A549 (cell line): Measurements from ENCODE around the gene IL17B. TPM values are rescaled to one million over a fixed set of nuclear protein-coding genes. Genes with fewer than 3 reads are reported as not detected.

Experiments used
- ATAC-seq, 2 experiments: fragments of 200-7000 bp in 1 of 2; fragments of >200 bp in 1 of 2; cut with Nextera tagmentation in 1 of 2; cut with Tn5 transposase in 1 of 2; 3 replicates each; pipeline versions ENCODE4 v1.8.0 to v1.9.1; 2018 to 2020; ENCODE audit warnings: mild to moderate bottlenecking in 1 of 2, moderate library complexity in 1 of 2
- CTCF ChIA-PET: fragments of 300-600 bp; sonication (Branson Sonifier 250); formaldehyde crosslinking; extraction: SDS; loops from one replicate; lab custom pipeline; 2021; ENCODE audit warnings: antibody characterized with exemption, inconsistent platforms; lab: Yijun Ruan, JAX
- POLR2A ChIA-PET: fragments of 350-600 bp; formaldehyde crosslinking; extraction: SDS; loops from one replicate; lab custom pipeline; 2021; ENCODE audit warnings: antibody characterized with exemption, inconsistent platforms; lab: Yijun Ruan, JAX
- DNase-seq, 2 experiments: peaks; one replicate each; pipeline versions ENCODE4 v3.0.0 to v3.0.0-alpha.2; 2011 to 2016; ENCODE audit warnings: low read depth in 1 of 2, low spot score in 1 of 2
- FAIRE-seq: peaks from 2 replicates; lab custom pipeline; 2011; peaks lifted over from hg19 to GRCh38; lab: Jason Lieb, UNC
- H3K27ac ChIP-seq, 2 experiments: fragments of >200 bp; sonication (Bioruptor Twin); formaldehyde crosslinking; 3 replicates each; pipeline ENCODE4 v1.5.1; 2016 to 2017
- H3K4me1 ChIP-seq: fragments of >200 bp; sonication (Bioruptor Twin); formaldehyde crosslinking; 3 replicates; pipeline ENCODE4 v1.6.1; 2016
- H3K4me2 ChIP-seq: fragments of >200 bp; sonication (Bioruptor Twin); formaldehyde crosslinking; 3 replicates; pipeline ENCODE4 v1.6.1; 2016
- H3K4me3 ChIP-seq: fragments of >200 bp; sonication (Bioruptor Twin); formaldehyde crosslinking; 3 replicates; pipeline ENCODE4 v1.5.1; 2016
- H3K9me3 ChIP-seq: fragments of >200 bp; sonication (Bioruptor Twin); formaldehyde crosslinking; 3 replicates; pipeline ENCODE4 v1.6.1; 2016
- BHLHE40 ChIP-seq: IDR thresholded peaks from 2 replicates; pipeline ENCODE4 v1.6.1; 2012; ENCODE audit warnings: low read depth, low read length, inconsistent platforms
- CBX2 ChIP-seq: fragments of 200-600 bp; sonication (generic); IDR thresholded peaks from 2 replicates; pipeline ENCODE4 v1.6.1; 2016; ENCODE audit warnings: low read depth, mild to moderate bottlenecking, borderline replicate concordance
- CBX8 ChIP-seq: fragments of 200-600 bp; sonication (generic); IDR thresholded peaks from 2 replicates; pipeline ENCODE4 v1.6.1; 2016
- CEBPB ChIP-seq, 2 experiments: fragments of >200 bp in 1 of 2; sonication (Bioruptor Twin) in 1 of 2; formaldehyde crosslinking in 1 of 2; IDR thresholded peaks; 2 replicates each; pipeline ENCODE4 v1.6.1; 2012 to 2016
- CHD2 ChIP-seq: fragments of 150-350 bp; IDR thresholded peaks from 2 replicates; pipeline ENCODE4 v1.6.1; 2014; ENCODE audit warnings: low read length; ENCODE audit not compliant: partially characterized antibody
- CHD4 ChIP-seq: fragments of 200-600 bp; sonication (generic); IDR thresholded peaks from 2 replicates; pipeline ENCODE4 v1.6.1; 2016; ENCODE audit warnings: antibody characterized with exemption, mild to moderate bottlenecking, borderline replicate concordance
- EP300 ChIP-seq, 2 experiments: fragments of >200 bp; sonication (Bioruptor Twin); formaldehyde crosslinking; IDR thresholded peaks; 2 replicates in 1 of 2; 3 replicates in 1 of 2; pipeline ENCODE4 v1.6.1; 2016 to 2017
- GATA3 ChIP-seq: IDR thresholded peaks from 2 replicates; pipeline ENCODE4 v1.6.1; 2012; ENCODE audit warnings: borderline replicate concordance
- HDAC2 ChIP-seq: fragments of 200-600 bp; sonication (generic); IDR thresholded peaks from 2 replicates; pipeline ENCODE4 v1.6.1; 2016
- HMGXB4 ChIP-seq: fragments of 250-450 bp; sonication (Bioruptor Pico); IDR thresholded peaks from 2 replicates; pipeline ENCODE4 v1.5.0; 2021; ENCODE audit warnings: mild to moderate bottlenecking, moderate library complexity, borderline replicate concordance
- HOXB5 ChIP-seq: fragments of 250-450 bp; sonication (Bioruptor Pico); IDR thresholded peaks from 2 replicates; pipeline ENCODE4 v1.5.0; 2020; ENCODE audit warnings: mild to moderate bottlenecking, moderate library complexity
- JUN ChIP-seq, 2 experiments: fragments of >200 bp; sonication (Bioruptor Twin); formaldehyde crosslinking; IDR thresholded peaks; 2 replicates in 1 of 2; 3 replicates in 1 of 2; pipeline ENCODE4 v1.6.1; 2016 to 2017
- KDM5A ChIP-seq: fragments of 200-600 bp; sonication (generic); IDR thresholded peaks from 2 replicates; pipeline ENCODE4 v1.6.1; 2016; ENCODE audit warnings: antibody characterized with exemption, mild to moderate bottlenecking
- MAFK ChIP-seq: fragments of 450-650 bp; IDR thresholded peaks from 2 replicates; pipeline ENCODE4 v1.6.1; 2014; ENCODE audit not compliant: partially characterized antibody
- MAZ ChIP-seq: fragments of 150-350 bp; IDR thresholded peaks from 2 replicates; pipeline ENCODE4 v1.6.1; 2014; ENCODE audit warnings: antibody characterized with exemption, low read depth, low read length, borderline replicate concordance
- MYC ChIP-seq: IDR thresholded peaks from 2 replicates; pipeline ENCODE4 v1.6.1; 2012; ENCODE audit warnings: mild to moderate bottlenecking, inconsistent platforms, low read length, improper control_type of control experiment, borderline replicate concordance
- NPAS2 ChIP-seq: fragments of 250-450 bp; sonication (Bioruptor Pico); IDR thresholded peaks from 2 replicates; pipeline ENCODE4 v1.8.0; 2022; ENCODE audit warnings: mild to moderate bottlenecking, moderate library complexity, borderline replicate concordance
- RARB ChIP-seq: fragments of 250-450 bp; sonication (Bioruptor Pico); IDR thresholded peaks from 2 replicates; pipeline ENCODE4 v1.8.0; 2021; ENCODE audit warnings: mild to moderate bottlenecking, moderate library complexity
- TFCP2L1 ChIP-seq: fragments of 250-450 bp; sonication (Bioruptor Pico); IDR thresholded peaks from 2 replicates; pipeline ENCODE4 v1.5.0; 2021; ENCODE audit warnings: mild to moderate bottlenecking
- WGBS: methylation state at CpG from one replicate; pipeline ENCODE4 v1.1.6; 2017; ENCODE audit errors: missing lambda C conversion rate; 5-methylcytosine and 5-hydroxymethylcytosine counted together
- polyA plus RNA-seq, 4 experiments: library from polyadenylated mRNA; depleted of rRNA in 3 of 4; stranded (reverse); fragments of >200 nt; fragmentation: RNase III in 1 of 4; extraction: RNeasy Plus Mini Kit Qiagen cat#74134 plus additional on column Dnase treatment in 1 of 4; gene quantifications; 2 replicates in 3 of 4; 3 replicates in 1 of 4; pipeline ENCODE4 v1.2.3, GENCODE V29; 2011 to 2017
- TF ChIP-seq, protein P1 (sequence below): fragments of >200 bp; sonication (Bioruptor Twin); formaldehyde crosslinking; IDR thresholded peaks from 3 replicates; pipeline ENCODE4 v1.5.1; 2016
- TF ChIP-seq, protein P2 (sequence below): fragments of 200-600 bp; sonication (generic); IDR thresholded peaks from 2 replicates; pipeline ENCODE4 v1.6.1; 2016; ENCODE audit warnings: antibody characterized with exemption, mild to moderate bottlenecking, moderate library complexity
- TF ChIP-seq, protein P3 (sequence below): fragments of >200 bp; sonication (Bioruptor Twin); formaldehyde crosslinking; IDR thresholded peaks from 3 replicates; pipeline ENCODE4 v1.6.1; 2016
- TF ChIP-seq, protein P4 (sequence below): fragments of 150-350 bp; IDR thresholded peaks from 2 replicates; pipeline ENCODE4 v1.6.1; 2014; ENCODE audit warnings: low read depth, mild to moderate bottlenecking, low read length
- TF ChIP-seq, protein P5 (sequence below): fragments of 250-450 bp; sonication (Bioruptor Pico); IDR thresholded peaks from 2 replicates; pipeline ENCODE4 v1.5.0; 2020; ENCODE audit warnings: low read depth, mild to moderate bottlenecking, moderate library complexity

The IL17B gene
- polyA plus RNA-seq, 2 of the 4 experiments (the other 2 are of a cell fraction): 0.23 TPM; not detected in 1

GRCh38 chr5:149355688-149356087 is 23.4 kb downstream of the IL17B start (continued):
- TF ChIP-seq, protein P1, sequence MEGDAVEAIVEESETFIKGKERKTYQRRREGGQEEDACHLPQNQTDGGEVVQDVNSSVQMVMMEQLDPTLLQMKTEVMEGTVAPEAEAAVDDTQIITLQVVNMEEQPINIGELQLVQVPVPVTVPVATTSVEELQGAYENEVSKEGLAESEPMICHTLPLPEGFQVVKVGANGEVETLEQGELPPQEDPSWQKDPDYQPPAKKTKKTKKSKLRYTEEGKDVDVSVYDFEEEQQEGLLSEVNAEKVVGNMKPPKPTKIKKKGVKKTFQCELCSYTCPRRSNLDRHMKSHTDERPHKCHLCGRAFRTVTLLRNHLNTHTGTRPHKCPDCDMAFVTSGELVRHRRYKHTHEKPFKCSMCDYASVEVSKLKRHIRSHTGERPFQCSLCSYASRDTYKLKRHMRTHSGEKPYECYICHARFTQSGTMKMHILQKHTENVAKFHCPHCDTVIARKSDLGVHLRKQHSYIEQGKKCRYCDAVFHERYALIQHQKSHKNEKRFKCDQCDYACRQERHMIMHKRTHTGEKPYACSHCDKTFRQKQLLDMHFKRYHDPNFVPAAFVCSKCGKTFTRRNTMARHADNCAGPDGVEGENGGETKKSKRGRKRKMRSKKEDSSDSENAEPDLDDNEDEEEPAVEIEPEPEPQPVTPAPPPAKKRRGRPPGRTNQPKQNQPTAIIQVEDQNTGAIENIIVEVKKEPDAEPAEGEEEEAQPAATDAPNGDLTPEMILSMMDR: no peak
- TF ChIP-seq TFCP2L1 (CRISPR knock-in tag): no peak
- no peak for TF ChIP-seq BHLHE40

- FAIRE-seq: no peak
- no peak for ATAC-seq
- 86% methylated on average over 2 of the region's 2 CpGs for WGBS
- H3K4me3 ChIP-seq: no peak overlapping the region
- no peak for DNase-seq
- H3K4me2 ChIP-seq: no peak overlapping the region
- TF ChIP-seq, protein P2, sequence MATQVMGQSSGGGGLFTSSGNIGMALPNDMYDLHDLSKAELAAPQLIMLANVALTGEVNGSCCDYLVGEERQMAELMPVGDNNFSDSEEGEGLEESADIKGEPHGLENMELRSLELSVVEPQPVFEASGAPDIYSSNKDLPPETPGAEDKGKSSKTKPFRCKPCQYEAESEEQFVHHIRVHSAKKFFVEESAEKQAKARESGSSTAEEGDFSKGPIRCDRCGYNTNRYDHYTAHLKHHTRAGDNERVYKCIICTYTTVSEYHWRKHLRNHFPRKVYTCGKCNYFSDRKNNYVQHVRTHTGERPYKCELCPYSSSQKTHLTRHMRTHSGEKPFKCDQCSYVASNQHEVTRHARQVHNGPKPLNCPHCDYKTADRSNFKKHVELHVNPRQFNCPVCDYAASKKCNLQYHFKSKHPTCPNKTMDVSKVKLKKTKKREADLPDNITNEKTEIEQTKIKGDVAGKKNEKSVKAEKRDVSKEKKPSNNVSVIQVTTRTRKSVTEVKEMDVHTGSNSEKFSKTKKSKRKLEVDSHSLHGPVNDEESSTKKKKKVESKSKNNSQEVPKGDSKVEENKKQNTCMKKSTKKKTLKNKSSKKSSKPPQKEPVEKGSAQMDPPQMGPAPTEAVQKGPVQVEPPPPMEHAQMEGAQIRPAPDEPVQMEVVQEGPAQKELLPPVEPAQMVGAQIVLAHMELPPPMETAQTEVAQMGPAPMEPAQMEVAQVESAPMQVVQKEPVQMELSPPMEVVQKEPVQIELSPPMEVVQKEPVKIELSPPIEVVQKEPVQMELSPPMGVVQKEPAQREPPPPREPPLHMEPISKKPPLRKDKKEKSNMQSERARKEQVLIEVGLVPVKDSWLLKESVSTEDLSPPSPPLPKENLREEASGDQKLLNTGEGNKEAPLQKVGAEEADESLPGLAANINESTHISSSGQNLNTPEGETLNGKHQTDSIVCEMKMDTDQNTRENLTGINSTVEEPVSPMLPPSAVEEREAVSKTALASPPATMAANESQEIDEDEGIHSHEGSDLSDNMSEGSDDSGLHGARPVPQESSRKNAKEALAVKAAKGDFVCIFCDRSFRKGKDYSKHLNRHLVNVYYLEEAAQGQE: no peak
- TF ChIP-seq HOXB5: no peak
- TF ChIP-seq, protein P3, sequence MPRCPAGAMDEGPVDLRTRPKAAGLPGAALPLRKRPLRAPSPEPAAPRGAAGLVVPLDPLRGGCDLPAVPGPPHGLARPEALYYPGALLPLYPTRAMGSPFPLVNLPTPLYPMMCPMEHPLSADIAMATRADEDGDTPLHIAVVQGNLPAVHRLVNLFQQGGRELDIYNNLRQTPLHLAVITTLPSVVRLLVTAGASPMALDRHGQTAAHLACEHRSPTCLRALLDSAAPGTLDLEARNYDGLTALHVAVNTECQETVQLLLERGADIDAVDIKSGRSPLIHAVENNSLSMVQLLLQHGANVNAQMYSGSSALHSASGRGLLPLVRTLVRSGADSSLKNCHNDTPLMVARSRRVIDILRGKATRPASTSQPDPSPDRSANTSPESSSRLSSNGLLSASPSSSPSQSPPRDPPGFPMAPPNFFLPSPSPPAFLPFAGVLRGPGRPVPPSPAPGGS: no peak
- no peak for TF ChIP-seq JUN (IDR thresholded peaks at IDR 0.05)
- TF ChIP-seq BHLHE40: no peak
- TF ChIP-seq MYC: no peak
- TF ChIP-seq HDAC2: no peak
- TF ChIP-seq RARB (CRISPR knock-in tag): no peak
- no peak for TF ChIP-seq KDM5A
- no peak for TF ChIP-seq NPAS2 (CRISPR knock-in tag)
- TF ChIP-seq CEBPB (IDR thresholded peaks at IDR 0.05): no peak
- TF ChIP-seq HMGXB4 (CRISPR knock-in tag): no peak
- POLR2A ChIA-PET: interaction anchor here (1.8 kb wide), 1 partner anchor 9 kb away, joined by 8 read pairs; the partner anchor contains the start of gene GRPEL2
- CTCF ChIA-PET: interaction anchor here (0.6 to 44.9 kb wide), 5 partner anchors 9 to 264 kb away, joined by 3 to 1709 read pairs (median 4); partner anchors contain the start of gene GRPEL2
- H3K4me1 ChIP-seq: peaks cover 10% of the 10 kb centered on the region; the same call in 2 of the 3 replicates
- no peak overlapping the region for H3K27ac ChIP-seq
- H3K9me3 ChIP-seq: no peaks in the 10 kb centered on the region
Observed at GRCh38 chr5:149353911-149354310, 25.2 kb downstream of the IL17B start.

GRCh38 chr5:149352169-149352568 is 26.9 kb downstream of the IL17B start:
- ATAC-seq (no peak), DNase-seq (no peak), FAIRE-seq (no peak)
- Histone ChIP-seq H3K4me2 (no peak overlapping the region), H3K9me3 (no peaks in the 10 kb centered on the region), H3K4me3 (no peak overlapping the region), H3K4me1 (peaks cover 6% of the 10 kb centered on the region; the same call in 2 of the 3 replicates), H3K27ac (no peak overlapping the region)
- POLR2A ChIA-PET: interaction anchor here (0.7 kb wide), 1 partner anchor 186 kb away, joined by 3 read pairs; no protein-coding TSS in a partner anchor
- CTCF ChIA-PET: interaction anchor here (1.2 to 44.9 kb wide), 3 partner anchors 18 to 199 kb away, joined by 3 to 1709 read pairs (median 158); partner anchors contain the start of gene CSNK1A1
- WGBS: 92% methylated on average over 4 of the region's 4 CpGs
- TF ChIP-seq TFCP2L1 (CRISPR knock-in tag) (no peak), CBX2 (no peak), CBX8 (no peak), MAZ (no peak), CHD4 (no peak), NPAS2 (CRISPR knock-in tag) (no peak), KDM5A (no peak), EP300 (IDR thresholded peaks at IDR 0.05) (no peak), CHD2 (no peak), GATA3 (no peak), MAFK (no peak)
- TF ChIP-seq, protein P4, sequence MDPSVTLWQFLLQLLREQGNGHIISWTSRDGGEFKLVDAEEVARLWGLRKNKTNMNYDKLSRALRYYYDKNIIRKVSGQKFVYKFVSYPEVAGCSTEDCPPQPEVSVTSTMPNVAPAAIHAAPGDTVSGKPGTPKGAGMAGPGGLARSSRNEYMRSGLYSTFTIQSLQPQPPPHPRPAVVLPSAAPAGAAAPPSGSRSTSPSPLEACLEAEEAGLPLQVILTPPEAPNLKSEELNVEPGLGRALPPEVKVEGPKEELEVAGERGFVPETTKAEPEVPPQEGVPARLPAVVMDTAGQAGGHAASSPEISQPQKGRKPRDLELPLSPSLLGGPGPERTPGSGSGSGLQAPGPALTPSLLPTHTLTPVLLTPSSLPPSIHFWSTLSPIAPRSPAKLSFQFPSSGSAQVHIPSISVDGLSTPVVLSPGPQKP: no peak
- TF ChIP-seq, protein P5, sequence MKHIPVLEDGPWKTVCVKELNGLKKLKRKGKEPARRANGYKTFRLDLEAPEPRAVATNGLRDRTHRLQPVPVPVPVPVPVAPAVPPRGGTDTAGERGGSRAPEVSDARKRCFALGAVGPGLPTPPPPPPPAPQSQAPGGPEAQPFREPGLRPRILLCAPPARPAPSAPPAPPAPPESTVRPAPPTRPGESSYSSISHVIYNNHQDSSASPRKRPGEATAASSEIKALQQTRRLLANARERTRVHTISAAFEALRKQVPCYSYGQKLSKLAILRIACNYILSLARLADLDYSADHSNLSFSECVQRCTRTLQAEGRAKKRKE (CRISPR knock-in tag): no peak
